Smooth muscle cell (in vitro differentiated cells): ENCODE data around the gene CNFN. TPM values are rescaled to one million over a fixed set of nuclear protein-coding genes. Genes with fewer than 3 reads are reported as not detected.

ENCODE experiments used
- DNase-seq: peaks from one replicate; lab custom pipeline; 2025; ENCODE audit not compliant: unreplicated experiment; lab: John Stamatoyannopoulos, UW
- H2AFZ ChIP-seq: fragments of 200-600 bp; sonication (generic); 2 replicates; pipeline ENCODE4 v1.6.0; 2016; ENCODE audit warnings: antibody characterized with exemption, low read depth, mild to moderate bottlenecking
- H3F3A ChIP-seq: fragments of 200-600 bp; sonication (generic); 2 replicates; pipeline ENCODE4 v1.6.0; 2017; ENCODE audit warnings: antibody characterized with exemption, low read depth
- H3K27ac ChIP-seq: fragments of 200-600 bp; sonication (generic); 2 replicates; pipeline ENCODE4 v1.5.1; 2016; ENCODE audit warnings: low read depth, mild to moderate bottlenecking
- H3K27me3 ChIP-seq: fragments of 200-600 bp; sonication (generic); 2 replicates; pipeline ENCODE4 v1.6.1; 2016; ENCODE audit warnings: low read depth, mild to moderate bottlenecking
- H3K36me3 ChIP-seq: fragments of 200-600 bp; sonication (generic); 2 replicates; pipeline ENCODE4 v1.5.1; 2016; ENCODE audit warnings: low read depth
- H3K4me1 ChIP-seq: fragments of 200-600 bp; sonication (generic); 2 replicates; pipeline ENCODE4 v1.5.1; 2016; ENCODE audit warnings: low read depth
- H3K4me2 ChIP-seq: fragments of 200-600 bp; sonication (generic); 2 replicates; pipeline ENCODE4 v1.6.0; 2016; ENCODE audit warnings: mild to moderate bottlenecking
- H3K4me3 ChIP-seq: fragments of 200-600 bp; sonication (generic); 2 replicates; pipeline ENCODE4 v1.5.1; 2016; ENCODE audit warnings: mild to moderate bottlenecking
- H3K79me2 ChIP-seq: fragments of 200-600 bp; sonication (generic); 2 replicates; pipeline ENCODE4 v1.6.0; 2016; ENCODE audit warnings: low read depth, mild to moderate bottlenecking
- H3K9ac ChIP-seq: fragments of 200-600 bp; sonication (generic); 2 replicates; pipeline ENCODE4 v1.6.0; 2016; ENCODE audit warnings: low read depth
- H3K9me3 ChIP-seq: fragments of 200-600 bp; sonication (generic); replicated peaks from 2 replicates; pipeline ENCODE4 v1.5.1; 2016; ENCODE audit warnings: low read depth
- H4K20me1 ChIP-seq: fragments of 200-600 bp; sonication (generic); 2 replicates; pipeline ENCODE4 v1.6.0; 2016; ENCODE audit warnings: low read depth
- CTCF ChIP-seq: fragments of 200-600 bp; sonication (generic); IDR thresholded peaks from 2 replicates; pipeline ENCODE4 v1.5.1; 2017; ENCODE audit warnings: borderline replicate concordance, mild to moderate bottlenecking, antibody characterized with exemption; ENCODE audit not compliant: insufficient read depth, poor library complexity, severe bottlenecking
- WGBS: methylation state at CpG from one replicate; pipeline ENCODE4 v1.1.7; 2016; ENCODE audit warnings: low lambda C conversion rate; 5-methylcytosine and 5-hydroxymethylcytosine counted together
- polyA plus RNA-seq: library from polyadenylated mRNA; unstranded; fragments of >200 nt; fragmentation: Nextera tagmentation; extraction: Ambion mirVana; gene quantifications from 2 replicates; pipeline ENCODE4 v1.2.1, GENCODE V29; 2016
- total RNA-seq: library from RNA; depleted of rRNA; stranded (reverse); fragments of >200 nt; gene quantifications from 2 replicates; pipeline ENCODE4 v1.2.3, GENCODE V29; 2014

The CNFN gene
- total and polyA plus RNA-seq, 2 experiments from 2014 or later, result 24.1 to 44.9 TPM

GRCh38 chr19:42394751-42395150 is 4.7 kb upstream of the CNFN start:
- H3K9me3 ChIP-seq, result no peaks in the 10 kb centered on the region
- no peaks in the 10 kb centered on the region for H4K20me1 ChIP-seq
- H3K36me3 ChIP-seq, result no peaks in the 10 kb centered on the region
- no peak overlapping the region for H3K4me3 ChIP-seq
- H3K9ac ChIP-seq, result no peak overlapping the region
- peaks cover 12% of the 10 kb centered on the region for H3K4me1 ChIP-seq
- no peak for TF ChIP-seq CTCF
- H3K27ac ChIP-seq, result no peak overlapping the region
- H3K79me2 ChIP-seq, result no peaks in the 10 kb centered on the region
- H2AFZ ChIP-seq, result no peak overlapping the region
- H3F3A ChIP-seq, result no peaks in the 10 kb centered on the region
- DNase-seq, result no peak
- no peak overlapping the region for H3K4me2 ChIP-seq
- H3K27me3 ChIP-seq, result peaks cover 23% of the 10 kb centered on the region
- 89% methylated on average over 8 of the region's 8 CpGs for WGBS

- TF ChIP-seq CTCF, result no peak
- no peak overlapping the region for H3K4me3 ChIP-seq
- H2AFZ ChIP-seq, result no peak overlapping the region
- no peaks in the 10 kb centered on the region for H3K79me2 ChIP-seq
- no peak overlapping the region for H3K9ac ChIP-seq
- no peak overlapping the region for H3K4me2 ChIP-seq
- H3K9me3 ChIP-seq, result no peaks in the 10 kb centered on the region
- WGBS, result 74% methylated on average over 4 of the region's 4 CpGs
- no peaks in the 10 kb centered on the region for H3F3A ChIP-seq
- no peak overlapping the region for H3K27ac ChIP-seq
- peaks cover 32% of the 10 kb centered on the region for H3K27me3 ChIP-seq
- no peak for DNase-seq
- no peaks in the 10 kb centered on the region for H4K20me1 ChIP-seq
- peaks cover 6% of the 10 kb centered on the region for H3K4me1 ChIP-seq
- H3K36me3 ChIP-seq, result no peaks in the 10 kb centered on the region
Measured at GRCh38 chr19:42392165-42392564, 2.1 kb upstream of the CNFN start.

- H3K4me3 ChIP-seq, result no peak overlapping the region
- H4K20me1 ChIP-seq, result no peaks in the 10 kb centered on the region
- DNase-seq, result no peak
- H3K27me3 ChIP-seq, result peaks cover 32% of the 10 kb centered on the region
- no peaks in the 10 kb centered on the region for H3F3A ChIP-seq
- H3K27ac ChIP-seq, result no peak overlapping the region
- H3K4me1 ChIP-seq, result no peaks in the 10 kb centered on the region
- no peak overlapping the region for H2AFZ ChIP-seq
- no peak overlapping the region for H3K4me2 ChIP-seq
- no peaks in the 10 kb centered on the region for H3K9me3 ChIP-seq
- no peak overlapping the region for H3K9ac ChIP-seq
- H3K79me2 ChIP-seq, result no peaks in the 10 kb centered on the region
- no peak for TF ChIP-seq CTCF
- WGBS, result 83% methylated on average over 20 of the region's 20 CpGs
- no peaks in the 10 kb centered on the region for H3K36me3 ChIP-seq
Measured at GRCh38 chr19:42388851-42389489, 1.1 kb downstream of the CNFN start.
